ENCODE data around the gene CLIC4.
"Not testable (repeated sequence)": the region's sequence is repeated elsewhere in the genome, so short reads cannot be mapped to it uniquely, and the experiment has no call there.

Gene CLIC4

DNA sequence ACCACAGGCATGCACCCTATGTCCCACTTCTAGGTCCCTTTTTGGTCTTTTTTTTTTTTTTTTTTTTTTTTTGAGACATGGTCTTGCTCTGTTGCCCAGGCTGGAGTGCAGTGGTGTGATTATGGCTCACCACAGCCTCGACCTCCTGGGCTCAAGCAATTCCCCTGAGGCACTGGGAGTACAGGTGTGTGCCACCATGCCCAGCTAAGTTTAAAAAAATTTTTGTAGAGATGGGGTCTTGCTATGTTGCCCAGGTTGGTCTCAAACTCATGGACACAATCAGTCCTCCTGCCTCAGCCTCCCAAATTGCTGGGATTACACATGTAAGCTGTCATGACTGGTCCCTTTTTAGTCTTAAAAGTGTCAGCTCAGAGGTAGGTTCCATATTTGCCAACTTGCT lies 75.0 kb downstream of the CLIC4 start:
- DNase-seq (ENCODE audit: low read depth) = not testable (repeated sequence)

DNA sequence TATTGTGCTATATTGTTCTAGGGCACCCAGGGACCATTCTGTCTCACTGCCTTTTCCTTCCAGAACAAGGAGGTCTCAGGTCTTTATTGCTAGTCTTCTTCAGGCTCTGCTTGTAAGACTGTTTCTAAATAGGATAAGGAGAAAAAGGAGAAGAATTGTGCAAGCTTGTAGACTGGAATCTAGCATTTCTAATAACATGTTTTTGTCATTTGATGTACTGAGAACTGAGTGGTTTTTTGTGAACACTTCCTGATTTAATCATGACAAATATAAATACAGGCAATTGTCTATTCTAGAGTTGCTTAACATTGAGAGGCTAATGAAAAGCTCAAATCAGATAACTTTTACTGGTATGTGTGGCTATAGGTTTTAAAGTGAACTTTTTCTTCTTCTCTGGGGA lies 77.6 kb downstream of the CLIC4 start:
- DNase-seq (ENCODE audit: low read depth) = no peak

GRCh38 chr1:24823486-24823885 lies 78.2 kb downstream of the CLIC4 start:
- not testable (repeated sequence) for DNase-seq (ENCODE audit: low read depth)

DNA sequence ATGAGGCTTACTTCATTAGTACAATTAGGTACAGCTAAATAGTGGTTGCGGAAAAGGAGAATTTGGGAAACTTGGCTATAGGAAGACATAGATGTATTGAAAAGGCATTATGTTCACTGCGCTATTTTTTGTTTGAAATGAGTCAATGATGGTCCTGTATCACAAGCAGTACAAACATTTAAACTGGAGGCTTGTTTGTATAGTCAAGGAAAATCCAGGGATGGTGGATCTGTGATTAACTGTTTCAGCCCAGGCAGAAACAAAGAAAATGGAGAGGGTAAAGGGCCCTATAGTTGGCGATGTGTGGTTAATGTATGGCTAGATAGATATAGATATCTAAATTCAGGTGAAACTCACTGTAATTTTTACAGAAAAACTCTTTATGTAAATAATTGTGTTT lies 79.9 kb downstream of the CLIC4 start:
- no peak for DNase-seq (ENCODE audit: low read depth)

GRCh38 chr1:24826510-24826909 lies 81.3 kb downstream of the CLIC4 start:
- DNase-seq (ENCODE audit: low read depth) = no peak

DNA sequence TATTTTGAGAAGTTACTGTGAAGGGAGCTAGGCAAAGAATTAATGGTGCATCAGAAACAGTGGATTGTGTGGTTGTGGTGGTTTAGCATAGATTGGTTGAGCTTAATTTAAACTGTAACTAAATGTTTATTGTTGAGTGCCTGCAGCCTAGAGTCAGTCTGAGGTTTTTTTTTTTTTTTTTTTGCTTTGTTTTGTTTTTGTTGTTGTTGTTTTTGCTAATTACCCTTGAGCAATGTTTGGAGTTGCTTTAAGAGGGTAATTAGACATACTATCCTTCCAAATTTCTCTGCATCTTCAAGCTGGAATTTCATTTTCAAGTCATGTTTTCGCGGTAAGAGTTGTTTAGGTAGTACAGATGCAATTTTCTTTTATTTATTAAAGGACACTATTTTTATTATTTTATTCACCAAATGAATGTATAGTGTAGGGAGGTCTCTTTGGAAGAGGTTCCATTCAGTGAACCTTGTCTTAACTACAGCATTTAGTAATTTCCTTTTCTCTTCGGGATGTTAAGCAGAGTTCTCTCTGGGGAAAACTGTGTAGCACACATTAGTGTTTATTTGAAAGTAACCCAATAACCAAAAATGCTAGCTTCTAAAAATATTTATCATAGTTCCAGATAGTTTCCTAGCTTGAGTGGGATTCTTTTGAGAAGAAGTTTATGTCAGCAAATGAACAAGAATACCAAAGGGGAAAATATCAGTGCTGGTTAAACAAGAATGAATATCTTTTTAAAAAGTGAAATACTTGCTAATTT lies 82.3 kb downstream of the CLIC4 start:
- no peak for DNase-seq (ENCODE audit: low read depth)

DNA sequence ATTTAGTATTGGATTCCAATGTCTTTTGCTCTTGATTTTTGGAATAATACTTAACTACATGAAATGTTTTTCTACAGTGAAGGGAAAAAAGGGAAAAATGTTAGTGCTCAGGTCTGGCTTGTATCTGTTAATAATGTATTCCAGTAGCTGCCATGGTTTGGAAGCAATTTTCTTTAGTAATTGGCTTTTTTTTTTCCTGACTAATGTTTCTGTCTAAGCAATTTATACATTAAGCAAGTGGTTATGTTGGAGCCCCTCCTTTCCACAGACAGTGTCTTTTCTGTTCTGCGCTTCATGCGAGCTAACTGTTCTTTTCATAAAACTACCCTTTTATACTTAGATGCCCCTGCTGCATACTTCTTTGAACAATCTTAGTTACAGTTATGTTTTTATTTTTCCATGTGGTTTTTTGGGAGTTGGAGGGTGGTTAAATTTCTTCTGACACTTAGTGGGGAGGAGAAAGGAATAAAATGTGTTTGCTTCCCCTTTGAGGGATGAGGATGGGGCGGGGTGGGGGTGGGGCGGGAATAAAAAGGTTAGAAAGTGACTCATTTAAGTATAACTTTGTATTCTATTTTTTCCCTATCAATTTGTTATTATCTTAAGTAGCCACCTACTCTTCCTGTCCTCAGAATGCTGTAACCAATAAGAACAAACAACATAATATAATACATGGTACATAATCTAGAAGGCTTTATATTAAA lies 83.1 kb downstream of the CLIC4 start:
- DNase-seq (ENCODE audit: low read depth) = no peak

DNA sequence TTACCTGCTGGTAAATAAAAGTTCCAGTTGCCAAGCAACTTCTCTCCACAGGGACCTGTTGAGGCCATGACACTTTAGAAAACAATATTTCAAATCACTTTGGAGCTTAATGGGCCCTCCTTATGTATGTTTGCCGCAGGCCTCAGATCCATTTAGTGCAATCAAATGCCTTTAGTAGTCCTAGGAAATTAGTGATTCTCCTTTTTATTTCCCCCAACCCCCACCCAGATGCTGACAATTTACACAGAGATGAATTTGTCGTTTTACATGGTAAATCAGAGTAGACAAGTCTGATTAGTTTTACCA lies 83.6 kb downstream of the CLIC4 start:
- no peak for DNase-seq (ENCODE audit: low read depth)

- DNase-seq (ENCODE audit: low read depth) = no peak
Observed at GRCh38 chr1:24830680-24831272, 85.5 kb downstream of the CLIC4 start.

GRCh38 chr1:24841593-24841992 lies 96.3 kb downstream of the CLIC4 start:
- no peak for DNase-seq (ENCODE audit: low read depth)

GRCh38 chr1:24846671-24847070 lies 101.4 kb downstream of the CLIC4 start:
- no peak for DNase-seq (ENCODE audit: low read depth)

DNA sequence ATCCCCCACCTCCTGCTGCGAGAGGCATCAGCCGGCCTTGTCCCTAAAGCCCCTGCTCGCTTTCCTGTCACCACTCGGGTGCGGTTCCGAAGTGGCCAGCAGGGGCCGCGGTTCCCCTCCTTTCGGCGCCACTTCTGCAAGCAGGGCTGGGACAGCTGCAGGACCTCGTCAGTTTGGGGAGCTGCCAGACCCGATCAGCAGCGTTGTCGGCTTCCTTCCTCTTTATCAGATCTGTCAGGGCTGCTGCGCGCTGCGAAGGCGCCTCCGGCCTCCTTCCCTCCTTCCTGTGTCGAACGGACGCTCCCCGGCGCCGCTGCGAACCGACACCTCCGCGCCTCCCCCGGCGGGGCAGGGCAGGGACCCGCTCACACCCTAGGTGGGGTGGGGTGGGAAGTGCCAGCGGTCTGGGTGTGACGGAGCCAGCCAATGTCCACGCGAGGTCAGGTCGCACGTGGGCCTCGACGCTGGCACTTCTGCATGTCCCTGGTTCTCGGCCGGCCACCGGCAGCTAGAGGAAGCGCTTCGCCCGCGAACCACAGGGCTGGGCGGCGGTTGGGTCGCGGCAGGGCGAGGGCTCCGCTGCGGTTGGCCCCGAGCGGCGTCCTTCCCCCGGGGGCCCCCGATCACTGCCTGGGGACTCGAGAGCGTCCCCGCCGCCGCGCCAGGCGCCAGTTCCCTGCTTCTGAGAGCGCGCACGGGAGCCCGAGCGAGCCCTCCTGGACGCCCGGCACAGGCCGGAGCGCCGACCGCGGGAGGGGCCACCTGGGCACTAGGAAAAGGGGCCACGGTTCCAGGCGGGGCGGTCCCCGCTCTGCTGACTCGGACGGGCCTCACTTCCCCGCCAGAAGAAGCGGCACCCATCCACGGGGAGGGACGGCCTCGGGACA lies 103.0 kb downstream of the CLIC4 start:
- DNase-seq (ENCODE audit: low read depth) = peak; percentile 88

- DNase-seq (ENCODE audit: low read depth) = no peak
Observed at GRCh38 chr1:24849672-24850295, 104.5 kb downstream of the CLIC4 start.

- DNase-seq (ENCODE audit: low read depth) = no peak
Observed at GRCh38 chr1:24850328-24850920, 105.2 kb downstream of the CLIC4 start.

GRCh38 chr1:24853649-24854048 lies 108.4 kb downstream of the CLIC4 start:
- DNase-seq (ENCODE audit: low read depth) = no peak

DNA sequence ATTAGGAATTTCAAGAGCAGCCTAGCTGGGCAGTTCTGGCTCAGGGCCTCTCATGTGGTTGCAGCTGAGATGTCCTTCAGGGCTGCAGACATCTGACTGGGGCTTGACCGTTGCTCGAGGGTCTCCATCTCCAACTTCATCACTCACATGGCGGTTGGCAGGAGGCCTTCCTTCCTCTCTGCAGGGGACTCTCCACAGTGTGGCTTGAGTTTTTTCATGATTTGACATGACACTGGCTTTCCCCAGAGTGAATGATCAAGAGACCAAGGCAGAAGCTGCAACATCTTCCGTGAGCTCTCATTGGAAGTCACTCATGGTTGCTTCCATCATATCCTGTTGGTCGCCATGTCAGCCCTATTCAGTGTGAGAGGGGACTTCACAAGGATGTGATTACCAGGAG lies 110.2 kb downstream of the CLIC4 start:
- DNase-seq (ENCODE audit: low read depth) = no peak

DNA sequence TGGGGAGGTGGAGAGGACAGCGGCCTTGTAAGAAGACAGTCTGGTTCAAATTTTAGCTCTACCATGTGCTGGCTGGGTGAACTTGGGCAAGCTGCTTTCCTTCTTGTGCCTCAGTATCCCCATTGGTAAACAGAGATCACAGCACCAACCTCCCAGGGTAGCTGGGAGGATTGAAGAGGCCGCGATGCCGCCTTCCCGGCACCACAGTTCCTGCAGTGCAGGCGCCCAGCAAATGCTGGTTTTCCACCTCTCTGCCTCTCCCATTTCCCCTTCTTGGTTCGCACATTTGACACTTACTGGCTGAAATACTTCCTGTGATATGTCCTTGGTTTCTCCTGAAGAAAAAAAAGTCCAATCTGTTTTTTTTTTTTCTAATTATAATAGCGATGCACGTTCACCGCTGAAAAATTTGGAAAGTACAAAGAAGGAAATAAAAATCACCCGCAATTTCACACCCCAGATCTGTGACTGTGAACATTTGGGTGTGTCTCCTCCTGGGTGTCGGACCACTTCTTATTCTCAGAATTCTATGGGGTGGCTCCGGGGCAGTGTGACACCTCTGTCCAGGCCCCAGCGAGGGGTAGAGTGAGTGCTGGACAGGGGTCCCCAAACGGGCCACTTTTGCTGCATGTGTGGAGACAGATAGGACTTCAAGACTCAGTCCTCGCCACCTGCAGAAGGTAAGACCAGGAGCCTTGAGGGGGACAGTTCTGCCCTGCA lies 111.7 kb downstream of the CLIC4 start:
- no peak for DNase-seq (ENCODE audit: low read depth)

DNA sequence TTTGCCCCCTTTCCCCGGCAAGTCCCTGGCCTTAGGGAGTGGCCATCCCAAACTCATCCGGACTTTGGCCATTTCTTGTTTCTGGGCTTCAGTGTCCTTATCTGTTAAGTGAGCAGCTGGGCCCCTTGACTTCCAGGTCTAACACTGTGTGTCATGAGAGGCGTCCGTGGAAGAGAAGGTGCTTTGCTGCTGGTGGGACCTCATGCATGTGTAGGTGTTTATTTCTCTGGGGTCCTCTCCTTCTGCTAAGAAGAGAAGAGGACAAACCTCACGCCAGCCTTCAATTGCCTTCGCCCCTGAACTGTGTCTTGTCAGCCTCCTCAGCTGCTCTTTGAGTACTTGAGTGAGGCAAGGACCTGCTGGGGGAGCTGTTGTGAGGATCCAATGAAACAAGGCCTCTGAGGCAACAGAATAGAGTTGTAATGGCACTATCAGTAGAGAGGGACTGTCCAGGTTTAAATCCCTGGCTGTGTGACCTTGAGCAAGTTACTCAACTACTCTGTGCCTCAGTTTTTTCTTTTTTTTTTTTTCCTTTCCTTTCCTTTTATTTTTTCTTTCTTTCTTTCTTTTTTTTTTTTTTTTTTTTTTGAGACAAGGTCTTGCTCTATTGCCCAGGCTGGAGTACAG lies 112.4 kb downstream of the CLIC4 start:
- DNase-seq (ENCODE audit: low read depth) = no peak

DNA sequence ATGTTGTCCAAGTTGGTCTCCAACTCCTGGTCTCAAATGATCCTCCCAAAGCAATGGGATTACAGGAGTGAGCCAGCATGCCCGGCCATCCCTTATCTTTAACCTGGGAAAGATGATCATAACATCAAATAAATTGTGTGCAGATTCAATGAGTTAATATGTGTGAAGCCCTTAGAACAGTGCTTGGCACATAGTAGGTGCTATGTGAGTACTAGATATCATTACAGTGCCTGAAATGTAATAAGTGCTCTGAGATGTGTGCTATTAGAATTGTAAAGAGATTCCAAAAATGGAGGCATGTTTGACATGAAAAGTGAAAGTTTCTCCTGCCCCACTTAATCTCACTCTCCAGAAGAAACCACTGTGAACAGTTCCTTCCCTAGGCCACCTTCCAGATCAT lies 113.0 kb downstream of the CLIC4 start:
- no peak for DNase-seq (ENCODE audit: low read depth)
